ENCODE data around the gene TSEN54. TPM values are rescaled to one million over a fixed set of nuclear protein-coding genes. Genes with fewer than 3 reads are reported as not detected.
A peak's percentile ranks its signal among the peaks of the same experiment; 100 is the strongest.

Gene TSEN54
- total RNA-seq, 4 donors from 2014 or later, result 11.6 to 46.6 (median 25.8) TPM

DNA sequence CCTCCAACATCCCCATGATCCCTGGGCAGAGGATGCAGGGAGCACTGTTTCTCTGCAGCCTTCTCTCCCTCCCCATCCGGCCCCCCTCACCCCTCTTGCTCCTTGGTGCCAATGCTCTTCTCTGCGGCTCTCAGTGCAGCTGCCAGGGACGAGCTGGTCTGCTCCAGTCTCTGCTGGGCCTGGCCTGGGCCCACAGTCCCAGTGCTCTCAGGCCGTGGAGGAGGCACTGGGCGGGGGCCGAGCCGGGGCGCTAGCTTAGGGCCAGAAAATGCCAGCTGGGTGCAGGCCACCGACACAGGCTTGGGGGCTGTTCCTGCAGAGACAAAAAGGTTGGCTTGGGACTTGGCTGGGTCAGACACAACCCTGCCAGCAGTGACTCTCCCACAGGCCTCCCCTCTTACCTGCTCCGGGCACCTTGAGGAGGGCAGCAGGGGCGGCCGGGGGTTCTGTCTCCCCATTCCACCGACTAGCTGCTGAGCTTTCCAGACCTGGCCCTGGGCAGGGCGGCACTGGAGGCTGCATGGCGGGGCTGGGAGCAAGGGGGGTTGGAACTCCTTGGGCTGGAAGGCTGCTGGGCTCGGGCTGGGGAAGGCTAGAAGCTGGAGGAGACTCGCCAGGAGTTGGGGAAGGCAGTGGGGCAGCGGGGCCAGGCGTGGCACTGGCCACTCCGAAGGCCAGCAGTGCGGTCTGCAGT is 14.8 kb upstream of the TSEN54 start:
- Histone ChIP-seq H3K27me3 (no peaks in the 10 kb centered on the region), H3K27ac (peak overlapping the region in 1 of 3 donors; percentile 38), H3K36me3 (peaks cover 26 to 43% of the 10 kb centered on the region in 2 donors), H3K4me3 (replicated peaks in 1 of 3) (no peak overlapping the region), H3K4me1 (no peaks in the 10 kb centered on the region), H3K9me3 (no peaks in the 10 kb centered on the region)
- 72 to 73% methylated on average over 9 to 10 of the region's 21 CpGs for WGBS, 2 donors
- TF ChIP-seq, protein P1, sequence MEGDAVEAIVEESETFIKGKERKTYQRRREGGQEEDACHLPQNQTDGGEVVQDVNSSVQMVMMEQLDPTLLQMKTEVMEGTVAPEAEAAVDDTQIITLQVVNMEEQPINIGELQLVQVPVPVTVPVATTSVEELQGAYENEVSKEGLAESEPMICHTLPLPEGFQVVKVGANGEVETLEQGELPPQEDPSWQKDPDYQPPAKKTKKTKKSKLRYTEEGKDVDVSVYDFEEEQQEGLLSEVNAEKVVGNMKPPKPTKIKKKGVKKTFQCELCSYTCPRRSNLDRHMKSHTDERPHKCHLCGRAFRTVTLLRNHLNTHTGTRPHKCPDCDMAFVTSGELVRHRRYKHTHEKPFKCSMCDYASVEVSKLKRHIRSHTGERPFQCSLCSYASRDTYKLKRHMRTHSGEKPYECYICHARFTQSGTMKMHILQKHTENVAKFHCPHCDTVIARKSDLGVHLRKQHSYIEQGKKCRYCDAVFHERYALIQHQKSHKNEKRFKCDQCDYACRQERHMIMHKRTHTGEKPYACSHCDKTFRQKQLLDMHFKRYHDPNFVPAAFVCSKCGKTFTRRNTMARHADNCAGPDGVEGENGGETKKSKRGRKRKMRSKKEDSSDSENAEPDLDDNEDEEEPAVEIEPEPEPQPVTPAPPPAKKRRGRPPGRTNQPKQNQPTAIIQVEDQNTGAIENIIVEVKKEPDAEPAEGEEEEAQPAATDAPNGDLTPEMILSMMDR (IDR thresholded peaks at IDR 0.05), result no peak
- no peak for TF ChIP-seq POLR2A (IDR thresholded peaks at IDR 0.05)
- peak in 1 of 2 donors; percentile 66 for DNase-seq
- intact Hi-C loops (cut with DNase I), result no loop called here

DNA sequence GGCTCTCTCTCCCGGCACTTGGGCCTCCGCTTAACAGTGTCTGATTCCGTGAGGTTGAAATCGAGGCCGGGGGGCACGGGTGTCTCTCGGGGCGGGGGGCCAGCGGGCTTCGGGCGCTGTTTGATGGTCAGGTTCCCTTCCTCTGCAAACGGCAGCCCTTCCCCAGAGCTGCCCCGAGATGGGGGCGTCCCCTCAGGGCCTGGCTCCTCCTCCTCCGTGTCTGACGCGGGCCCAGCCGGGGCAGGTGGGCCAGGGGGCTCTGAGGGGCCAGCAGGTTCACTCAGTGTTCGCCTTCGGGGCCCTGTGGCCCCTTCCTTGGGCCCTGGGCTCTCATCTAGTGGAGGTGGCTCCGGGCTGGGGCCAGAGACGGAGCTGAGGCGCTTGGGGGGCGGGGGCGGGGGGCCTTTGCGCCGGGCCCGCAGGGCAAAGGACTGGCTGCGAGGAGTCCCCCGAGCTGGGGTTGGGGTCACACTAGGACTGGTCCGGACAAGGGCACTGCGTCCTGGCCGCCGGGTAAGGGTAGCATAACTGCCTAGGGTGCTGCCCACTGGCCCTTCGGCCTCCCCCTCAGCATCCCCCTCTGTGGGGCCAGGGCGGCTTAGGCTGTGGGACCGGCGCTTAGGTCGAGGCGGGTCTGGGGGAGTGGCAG is 14.1 kb upstream of the TSEN54 start:
- H3K27me3 ChIP-seq, result no peaks in the 10 kb centered on the region
- WGBS, 2 donors, result 87 to 94% methylated on average over 6 to 12 of the region's 40 CpGs
- no peak overlapping the region for H3K27ac ChIP-seq
- no peaks in the 10 kb centered on the region for H3K9me3 ChIP-seq
- no peak overlapping the region for H3K4me3 ChIP-seq (replicated peaks in 1 of 3)
- peaks cover 27 to 44% of the 10 kb centered on the region in 2 donors for H3K36me3 ChIP-seq
- intact Hi-C loops (cut with DNase I), result no loop called here
- no peak for DNase-seq
- TF ChIP-seq POLR2A (IDR thresholded peaks at IDR 0.05), result no peak
- TF ChIP-seq, protein P1 (IDR thresholded peaks at IDR 0.05), result no peak
- H3K4me1 ChIP-seq, result no peaks in the 10 kb centered on the region

DNA sequence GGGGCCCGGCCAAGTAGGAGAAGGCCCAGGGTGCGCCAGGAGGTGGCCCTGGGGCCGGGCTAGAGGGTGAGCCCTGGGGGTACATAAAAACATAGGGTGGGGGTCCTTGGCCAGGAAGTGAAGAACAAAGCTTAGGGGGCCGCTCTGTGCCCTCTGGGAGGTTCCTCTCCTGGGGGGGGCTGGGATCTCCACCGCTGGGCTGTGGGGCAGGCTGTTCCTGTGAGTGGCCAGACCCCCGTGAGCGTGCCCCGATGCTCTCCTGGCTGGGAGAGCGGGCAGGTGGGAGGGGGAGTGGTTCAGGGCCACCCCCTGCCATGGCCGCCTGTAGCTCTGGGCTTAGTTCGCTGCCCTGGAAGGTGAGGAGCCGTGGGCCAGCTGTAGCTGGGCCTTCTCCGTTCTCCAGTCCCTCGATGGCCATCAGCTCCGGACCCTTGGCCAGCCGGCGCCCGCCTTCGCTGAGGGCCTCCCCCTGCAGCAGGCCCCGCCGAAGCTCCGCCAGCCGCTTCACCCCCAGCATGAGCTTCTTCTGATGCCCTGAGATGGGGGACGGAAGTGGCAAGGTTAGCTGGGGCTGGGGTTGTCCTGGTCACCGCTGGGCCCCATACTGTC is 13.5 kb upstream of the TSEN54 start:
- TF ChIP-seq, protein P1 (IDR thresholded peaks at IDR 0.05), result no peak
- no peak for TF ChIP-seq POLR2A (IDR thresholded peaks at IDR 0.05)
- no peak for DNase-seq
- WGBS, 2 donors, result 90 to 92% methylated on average over 10 to 13 of the region's 25 CpGs
- peaks cover 29 to 47% of the 10 kb centered on the region in 2 donors for H3K36me3 ChIP-seq
- H3K27me3 ChIP-seq, result no peaks in the 10 kb centered on the region
- H3K27ac ChIP-seq, result no peak overlapping the region
- H3K4me3 ChIP-seq (replicated peaks in 1 of 3), result no peak overlapping the region
- no peaks in the 10 kb centered on the region for H3K9me3 ChIP-seq
- intact Hi-C loops (cut with DNase I), result no loop called here
- no peaks in the 10 kb centered on the region for H3K4me1 ChIP-seq

DNA sequence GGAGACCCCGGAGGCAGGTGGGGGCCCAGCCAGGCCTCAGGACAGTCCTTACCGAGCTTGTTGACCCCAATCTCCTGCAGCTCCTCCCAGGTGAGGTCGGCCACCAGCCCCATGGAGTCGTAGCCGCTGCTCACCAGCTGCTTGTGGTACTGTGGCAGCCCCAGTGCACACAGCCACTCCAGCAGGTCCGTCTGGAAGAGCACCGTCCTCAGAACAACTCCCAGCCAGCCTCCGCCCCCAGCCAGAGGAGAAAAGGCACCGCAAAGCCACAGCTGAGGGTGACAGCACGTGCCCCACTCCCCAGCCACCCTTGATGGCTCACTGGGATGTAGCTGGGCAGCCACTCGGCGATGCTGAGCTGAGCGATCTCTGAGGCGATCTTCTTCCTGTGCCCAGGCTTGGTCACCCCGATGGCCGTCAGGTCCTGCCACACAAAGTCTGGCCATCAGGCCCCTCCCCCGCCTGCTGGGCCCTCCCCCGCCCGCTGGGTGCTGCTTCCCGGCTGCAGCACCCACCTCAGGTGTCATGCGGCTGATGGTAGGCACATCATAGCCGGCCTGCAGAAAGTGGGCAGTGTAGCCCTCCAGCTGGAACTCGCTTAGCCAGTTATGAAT is 12.9 kb upstream of the TSEN54 start:
- H3K4me1 ChIP-seq, result peaks cover 0 to under 1% of the 10 kb centered on the region in 2 donors
- H3K4me3 ChIP-seq (replicated peaks in 1 of 3), result no peak overlapping the region
- WGBS, 2 donors, result 82 to 90% methylated on average over 8 to 14 of the region's 23 CpGs
- DNase-seq, result no peak
- H3K27ac ChIP-seq, result no peak overlapping the region
- peaks cover 29 to 43% of the 10 kb centered on the region in 2 donors for H3K36me3 ChIP-seq
- intact Hi-C loops (cut with DNase I), result no loop called here
- TF ChIP-seq POLR2A (IDR thresholded peaks at IDR 0.05), result no peak
- TF ChIP-seq, protein P1 (IDR thresholded peaks at IDR 0.05), result no peak
- H3K9me3 ChIP-seq, result no peaks in the 10 kb centered on the region
- no peaks in the 10 kb centered on the region for H3K27me3 ChIP-seq

All from thyroid gland (tissue), 4 donors.